Measurements from ENCODE around the gene STOML1.
"Not testable (repeated sequence)": the region's sequence is repeated elsewhere in the genome, so short reads cannot be mapped to it uniquely, and the experiment has no call there.

STOML1 gene

DNA sequence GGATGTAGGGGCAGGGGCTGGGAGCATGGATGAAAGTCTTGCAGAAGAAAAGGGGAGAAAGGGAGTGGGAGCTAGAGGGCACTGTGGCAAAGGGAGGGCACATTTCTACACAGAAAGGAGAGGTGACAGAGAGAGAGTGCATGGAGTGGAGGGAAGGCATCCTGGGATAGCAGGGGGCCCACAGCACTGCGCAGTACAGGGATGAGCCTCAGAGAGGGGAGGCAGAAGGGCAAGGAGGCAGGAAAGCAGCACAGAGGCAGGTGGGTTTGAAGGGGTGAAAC, 5.4 kb downstream of the STOML1 start:
- no peak for DNase-seq (ENCODE audit: low spot score)

DNA sequence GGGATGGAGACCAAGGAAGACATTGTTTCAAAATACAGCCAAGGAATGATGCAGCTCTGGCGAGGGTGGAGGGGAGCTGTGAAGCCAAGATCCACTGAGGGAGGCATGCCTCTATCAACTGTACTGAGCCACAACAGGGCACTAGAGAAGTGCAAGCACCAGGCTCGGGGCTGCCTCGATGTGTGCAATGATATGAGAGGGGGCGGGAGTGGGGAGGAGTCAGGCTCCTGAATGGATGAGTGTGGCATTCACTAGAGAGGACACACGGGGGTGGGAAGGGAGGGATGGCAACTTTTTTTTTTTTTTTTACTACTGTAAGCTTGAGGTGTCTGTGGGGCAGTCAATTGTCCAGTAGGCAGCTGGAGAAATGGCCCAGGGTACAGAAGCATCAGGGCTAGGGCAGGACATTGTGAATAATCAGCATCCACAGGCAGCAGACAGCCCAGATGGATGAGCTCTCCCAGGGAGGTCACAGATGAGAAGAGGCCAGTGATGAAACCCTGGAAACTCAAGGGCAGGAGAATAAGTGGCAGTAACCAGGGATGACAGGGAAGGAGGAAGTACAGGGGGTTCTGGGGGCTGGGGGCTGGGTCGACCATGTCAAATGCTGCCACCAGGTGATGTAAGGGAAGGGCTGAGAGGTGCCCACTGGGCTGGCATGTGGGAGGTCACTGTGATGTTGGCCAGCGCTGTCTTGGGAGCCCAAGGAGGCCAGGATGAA, 5.9 kb downstream of the STOML1 start:
- no peak for DNase-seq (ENCODE audit: low spot score)

DNA sequence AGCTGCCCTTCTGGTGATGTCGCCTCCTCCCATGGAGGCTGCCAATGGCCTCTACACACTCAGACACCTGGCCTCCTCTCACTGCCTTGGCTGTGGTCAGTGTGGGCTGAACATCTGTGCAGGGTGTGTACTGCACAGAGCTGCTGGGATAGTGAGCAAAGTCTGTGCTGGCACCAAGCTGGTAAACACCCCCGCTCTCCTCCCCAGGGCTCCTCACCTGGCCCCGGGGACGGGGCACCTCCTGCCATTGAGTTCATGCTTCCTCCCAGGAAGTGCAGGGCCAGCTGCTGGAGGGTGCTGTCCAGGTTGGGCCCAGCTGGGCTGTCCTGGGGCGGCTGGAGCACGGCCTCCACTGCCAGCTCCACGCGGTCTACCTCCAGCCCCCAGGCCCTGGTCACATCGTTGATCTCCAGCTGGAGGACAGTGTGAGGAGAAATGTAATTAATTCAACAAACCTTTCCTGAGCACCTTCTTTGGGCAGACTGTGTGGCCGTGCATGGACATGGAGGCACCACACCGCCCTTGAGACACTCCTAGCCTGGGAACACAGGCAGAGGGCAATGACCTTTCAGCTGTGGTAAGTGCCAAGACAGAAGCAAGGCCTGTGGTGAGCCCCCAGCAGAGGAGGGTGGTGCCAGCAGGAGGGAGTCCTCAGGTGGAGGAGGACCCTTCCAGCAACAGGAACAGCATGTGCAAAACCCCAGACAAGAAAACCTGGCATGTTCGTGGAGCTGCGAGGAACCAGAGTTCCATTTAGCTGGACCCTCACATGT, 6.8 kb downstream of the STOML1 start:
- no peak for DNase-seq (ENCODE audit: low spot score)

DNA sequence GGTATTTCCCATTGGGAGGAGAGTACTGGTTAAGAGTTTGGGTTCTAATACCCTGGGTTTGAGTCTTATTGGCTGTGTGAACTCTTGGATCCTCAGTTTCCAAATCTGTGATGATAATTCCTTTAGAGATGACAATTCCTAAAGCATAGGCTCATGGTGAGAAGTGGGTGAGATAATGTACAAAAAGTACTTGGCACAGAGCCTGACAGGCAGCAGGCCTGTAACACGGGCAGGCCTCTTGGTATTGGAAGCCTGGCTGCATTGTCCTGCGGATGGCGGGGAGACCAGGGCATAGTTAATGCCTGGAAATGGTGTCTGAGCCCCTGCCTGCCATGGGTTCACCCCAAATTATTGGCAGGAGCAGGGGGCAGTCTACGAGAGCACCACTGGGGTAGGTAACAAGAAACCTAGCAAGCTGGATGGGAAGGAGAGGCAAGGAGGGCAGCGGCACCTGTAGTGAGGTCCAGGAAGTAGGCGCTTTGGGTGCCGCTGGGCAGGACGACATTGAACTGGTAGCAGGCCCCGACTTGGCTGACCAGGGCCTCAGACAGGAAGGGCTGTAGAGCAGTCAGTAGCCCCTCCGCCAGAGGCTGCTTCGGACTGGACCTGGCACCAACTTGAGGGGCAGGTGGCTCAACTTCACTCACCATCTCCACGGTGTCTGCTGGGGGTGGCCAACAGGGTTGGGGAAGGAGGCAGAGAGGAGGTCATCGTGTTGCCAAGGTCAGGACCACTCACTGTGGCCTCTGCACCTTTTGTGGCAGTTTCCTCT, 7.7 kb downstream of the STOML1 start:
- DNase-seq (ENCODE audit: low spot score), result no peak

DNA sequence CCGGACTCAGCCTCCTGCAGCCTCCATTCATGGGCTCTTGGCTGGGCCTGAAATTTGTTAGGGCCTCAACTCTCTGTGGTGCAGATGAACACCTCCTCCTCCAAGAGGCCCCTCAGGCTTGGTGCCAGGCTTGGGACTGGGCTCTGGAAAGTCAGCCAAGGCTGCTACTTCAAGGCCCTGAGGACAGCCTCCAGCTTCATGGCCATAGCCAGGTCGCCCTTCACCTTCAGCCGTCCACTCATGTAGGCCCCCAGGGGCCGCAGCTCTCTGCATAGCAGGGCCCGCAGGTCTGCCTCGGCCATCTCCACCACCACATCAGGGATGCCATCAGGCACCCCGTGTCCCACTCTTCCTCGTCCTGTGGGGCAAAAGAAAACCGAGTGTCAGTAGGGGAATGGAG, 8.3 kb downstream of the STOML1 start:
- no peak for DNase-seq (ENCODE audit: low spot score)

DNA sequence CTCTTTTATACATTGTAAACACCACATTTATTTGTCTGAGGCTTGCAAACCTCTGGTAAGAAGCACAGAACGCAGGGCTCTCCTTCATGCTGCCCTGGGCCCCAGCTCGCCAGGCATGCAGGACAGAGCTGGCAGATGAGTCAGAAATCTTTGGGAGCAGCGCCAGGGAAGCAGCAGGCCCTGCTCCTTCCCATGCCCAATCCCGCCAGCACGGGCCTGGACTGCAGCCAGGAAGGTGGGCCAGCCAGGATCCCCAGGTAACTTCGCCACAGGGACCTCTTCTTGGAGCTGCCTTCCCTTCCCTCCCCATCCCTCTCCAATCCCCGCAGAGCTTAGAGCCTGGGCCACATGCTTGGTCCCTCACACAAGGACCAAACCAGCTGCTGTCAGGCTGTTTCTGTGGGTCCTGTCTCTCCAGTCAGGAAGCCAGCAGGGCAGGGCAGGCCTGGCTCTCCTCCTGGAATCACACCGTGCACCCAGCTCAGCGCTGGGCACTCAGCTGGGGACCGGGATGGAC, 8.8 kb downstream of the STOML1 start:
- no peak for DNase-seq (ENCODE audit: low spot score)

DNA sequence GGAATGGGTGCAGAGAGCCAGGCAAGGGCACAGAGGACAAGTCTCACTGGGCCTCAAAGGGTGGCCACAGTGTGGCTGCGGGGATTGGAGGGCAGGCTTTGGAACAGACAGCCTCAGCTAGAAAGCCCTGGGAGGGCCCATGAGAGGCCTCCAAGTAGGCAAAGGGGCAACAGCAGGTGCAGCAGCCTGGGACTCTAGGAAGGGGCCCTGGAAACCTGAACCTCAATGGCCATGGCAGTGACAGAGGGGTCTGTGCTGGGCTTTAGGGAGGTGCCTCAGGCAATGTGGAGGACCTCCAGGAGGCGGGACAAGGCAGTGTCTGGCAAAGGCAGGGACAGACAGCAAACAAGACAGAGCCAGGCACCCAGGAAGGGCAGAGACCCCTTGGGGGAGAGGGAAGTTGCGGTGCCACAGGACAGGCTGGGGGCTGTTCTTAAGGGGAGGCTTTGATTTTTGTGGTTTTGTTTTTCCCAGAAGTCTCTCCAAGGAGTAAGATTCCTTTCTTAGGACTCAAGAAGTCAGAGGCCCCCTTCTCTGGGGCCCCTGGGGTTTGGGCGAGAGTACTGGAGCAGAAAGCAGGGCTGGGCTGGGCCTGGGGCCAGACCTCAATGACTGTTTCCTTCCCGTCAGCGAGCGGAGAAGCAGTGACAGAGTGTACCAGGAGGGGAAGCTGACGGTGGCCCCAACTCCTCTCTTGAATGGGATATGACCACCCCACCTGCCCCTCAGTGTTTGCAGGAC, 9.7 kb downstream of the STOML1 start:
- no peak for DNase-seq (ENCODE audit: low spot score)

DNA sequence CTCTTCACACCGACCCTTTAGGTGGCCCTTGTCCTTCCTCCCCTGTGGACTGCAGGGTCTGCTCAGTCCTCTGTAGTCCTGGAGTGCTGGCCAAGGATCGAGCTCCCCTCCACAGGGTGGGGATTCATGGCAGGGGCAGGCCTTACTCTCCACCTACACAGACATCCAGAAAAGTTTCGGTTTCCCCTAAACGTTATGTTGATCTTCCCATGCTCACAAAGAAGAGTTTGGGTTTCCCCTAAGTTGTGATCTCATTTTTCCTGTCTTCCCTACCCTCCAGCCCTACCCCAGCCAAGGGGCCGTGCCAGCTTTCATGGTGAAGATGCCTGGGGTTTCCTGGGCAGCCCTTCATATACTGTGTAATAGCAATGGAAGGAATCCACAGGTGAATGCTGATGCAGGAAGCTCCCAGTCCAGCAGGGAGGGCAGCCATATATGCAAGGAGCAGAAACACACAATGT, 10.3 kb downstream of the STOML1 start:
- DNase-seq (ENCODE audit: low spot score), result no peak

DNA sequence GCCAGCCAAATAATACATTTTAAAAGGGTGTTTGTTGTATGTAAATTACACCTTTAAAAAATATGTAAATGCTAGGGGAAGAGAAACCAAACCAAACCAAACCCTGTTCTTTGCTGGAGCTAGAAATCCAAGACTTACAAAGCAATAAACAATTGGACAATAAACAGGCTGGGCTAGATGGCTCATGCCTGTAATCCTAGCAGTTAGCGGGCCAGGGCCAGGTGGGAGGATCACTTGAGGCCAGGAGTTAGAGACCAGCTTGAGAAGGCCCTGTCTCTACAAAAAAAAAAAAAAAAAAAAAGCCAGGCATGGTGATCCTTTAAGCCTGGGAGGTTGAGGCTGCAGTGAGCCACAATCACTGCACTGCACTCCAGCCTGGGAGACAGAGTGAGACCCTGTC, 12.5 kb downstream of the STOML1 start:
- no peak for DNase-seq (ENCODE audit: low spot score)

DNA sequence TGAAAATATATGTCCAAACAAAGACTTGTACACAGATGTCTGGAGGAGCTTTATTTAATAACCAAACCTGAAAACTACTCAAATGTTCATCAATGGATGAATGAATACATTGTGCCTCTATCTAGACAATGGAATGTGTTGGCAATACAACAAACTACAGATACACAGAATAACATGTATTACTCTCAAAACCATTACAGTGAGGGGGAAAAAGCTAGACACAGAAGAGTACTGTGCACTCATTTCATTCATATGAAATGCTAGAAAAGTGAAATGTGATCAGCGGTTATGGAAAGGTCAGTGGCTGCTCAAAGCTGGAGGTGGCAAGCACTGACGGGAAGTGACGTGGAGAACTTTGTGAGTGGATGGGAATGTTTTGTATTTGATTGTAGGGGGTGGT, 13.2 kb downstream of the STOML1 start:
- DNase-seq (ENCODE audit: low spot score), result no peak

DNA sequence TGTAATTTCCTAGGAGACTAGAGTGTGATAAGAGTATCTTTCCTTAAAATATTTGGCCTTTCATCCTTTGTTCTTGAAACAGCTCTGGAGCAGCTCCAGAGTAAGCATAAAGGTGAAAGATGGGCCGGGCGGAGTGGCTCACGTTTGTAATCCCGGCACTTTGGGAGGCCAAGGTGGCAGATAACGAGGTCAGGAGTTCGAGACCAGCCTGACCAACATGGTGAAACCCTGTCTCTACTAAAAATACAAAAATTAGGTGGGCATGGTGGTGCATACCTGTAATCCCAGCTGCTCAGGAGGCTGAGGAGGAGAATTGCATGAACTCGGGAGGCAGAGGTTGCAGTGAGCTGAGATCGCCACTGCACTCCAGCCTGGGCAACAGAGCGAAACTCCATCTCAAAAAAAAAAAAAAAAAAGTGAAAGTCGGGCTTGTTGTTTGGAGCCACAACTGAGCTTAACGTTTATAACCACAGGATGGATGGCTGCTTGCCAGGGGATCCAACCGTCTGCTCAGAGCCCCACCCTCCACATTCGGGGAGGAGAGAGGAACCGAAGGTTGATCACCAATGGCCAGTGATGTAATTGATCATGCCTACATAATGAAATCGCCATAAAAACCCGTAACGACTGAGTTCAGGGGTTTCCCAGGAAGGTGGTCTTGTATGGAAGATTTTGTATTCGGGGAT, 16.5 kb downstream of the STOML1 start:
- not testable (repeated sequence) for DNase-seq (ENCODE audit: low spot score)

DNA sequence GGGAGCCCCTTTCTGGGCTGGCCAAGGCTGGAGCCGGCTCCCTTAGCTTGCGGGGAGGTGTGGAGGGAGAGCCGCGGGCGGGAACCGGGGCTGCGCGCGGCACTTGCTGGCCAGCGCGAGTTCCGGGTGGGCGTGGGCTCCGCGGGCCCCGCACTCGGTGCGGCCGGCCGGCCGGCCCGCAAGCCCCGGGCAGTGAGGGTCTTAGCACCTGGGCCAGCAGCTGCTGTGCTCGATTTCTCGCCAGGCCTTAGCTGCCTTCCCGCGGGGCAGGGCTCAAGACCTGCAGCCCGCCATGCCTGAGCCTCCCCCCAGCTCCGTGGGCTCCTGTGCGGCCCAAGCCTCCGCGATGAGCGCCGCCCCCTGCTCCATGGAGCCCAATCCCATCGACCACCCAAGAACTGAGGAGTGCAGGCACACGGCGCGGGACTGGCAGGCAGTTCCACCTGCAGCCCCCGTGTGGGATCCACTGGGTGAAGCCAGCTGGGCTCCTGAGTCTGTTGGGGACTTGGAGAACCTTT, 18.4 kb downstream of the STOML1 start:
- not testable (repeated sequence) for DNase-seq (ENCODE audit: low spot score)

DNA sequence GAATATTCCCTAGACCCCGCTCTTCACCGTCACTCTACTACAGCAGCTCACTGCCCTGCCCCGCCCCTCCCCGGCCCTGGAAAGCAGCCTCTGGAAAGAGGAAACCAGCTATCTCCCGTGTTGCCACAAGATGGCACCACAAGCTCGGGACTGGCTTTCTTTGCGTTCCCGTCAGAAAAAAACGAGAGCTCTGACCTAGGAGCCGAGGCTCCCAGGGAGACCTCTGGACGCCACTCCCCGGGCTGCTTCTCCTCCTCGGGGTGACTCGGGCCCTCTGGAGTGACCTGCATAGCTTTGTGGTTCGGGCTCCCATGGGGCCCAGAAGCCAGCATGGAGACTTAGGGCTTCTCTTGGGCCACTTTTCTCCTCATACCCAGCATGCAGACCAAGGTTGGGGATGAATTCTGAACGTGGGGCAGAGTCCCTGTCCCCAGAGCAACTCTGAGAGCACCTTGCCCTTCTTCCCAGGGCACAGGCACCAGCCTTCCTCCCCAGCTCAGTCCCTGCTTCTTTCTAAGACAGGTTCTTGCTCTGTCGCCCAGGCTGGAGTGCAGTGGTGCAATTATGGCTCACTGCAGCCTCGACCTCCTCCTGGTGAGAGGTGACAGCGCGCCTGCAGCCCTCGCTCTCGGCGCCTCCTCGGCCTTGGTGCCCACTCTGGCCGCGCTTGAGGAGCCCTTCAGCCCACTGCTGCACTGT, 19.0 kb downstream of the STOML1 start:
- DNase-seq (ENCODE audit: low spot score), result peak; percentile 87

DNA sequence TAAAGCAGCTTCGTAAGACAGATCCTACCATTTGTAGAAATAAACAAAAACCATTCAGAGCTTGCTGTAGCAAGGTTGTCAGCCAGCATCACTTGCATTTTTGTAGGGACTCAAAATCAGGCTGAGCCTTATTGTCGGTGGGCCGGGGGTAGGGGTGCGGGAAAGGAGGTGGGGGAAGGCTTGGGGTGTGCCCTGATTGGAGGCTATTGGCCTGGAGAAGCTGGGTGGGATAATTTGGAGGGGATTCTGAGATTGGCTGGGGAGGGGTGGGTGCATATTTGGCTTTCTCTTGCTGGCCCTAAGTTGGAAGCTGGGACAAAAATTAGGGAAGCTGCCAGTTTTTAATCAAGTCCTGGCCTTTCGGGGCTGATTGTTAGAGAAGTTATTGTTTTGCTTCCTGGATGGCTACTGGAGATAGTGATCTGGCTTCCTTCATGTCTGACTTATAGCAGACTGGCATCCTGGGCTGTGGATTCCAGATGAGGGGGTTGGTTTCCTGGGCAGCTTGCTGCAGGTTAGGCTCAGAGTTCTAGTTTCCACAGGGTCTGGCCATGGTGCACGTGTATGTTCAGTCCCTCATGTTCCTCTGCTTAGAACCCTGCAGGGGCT, 22.8 kb downstream of the STOML1 start:
- DNase-seq (ENCODE audit: low spot score), result no peak

DNA sequence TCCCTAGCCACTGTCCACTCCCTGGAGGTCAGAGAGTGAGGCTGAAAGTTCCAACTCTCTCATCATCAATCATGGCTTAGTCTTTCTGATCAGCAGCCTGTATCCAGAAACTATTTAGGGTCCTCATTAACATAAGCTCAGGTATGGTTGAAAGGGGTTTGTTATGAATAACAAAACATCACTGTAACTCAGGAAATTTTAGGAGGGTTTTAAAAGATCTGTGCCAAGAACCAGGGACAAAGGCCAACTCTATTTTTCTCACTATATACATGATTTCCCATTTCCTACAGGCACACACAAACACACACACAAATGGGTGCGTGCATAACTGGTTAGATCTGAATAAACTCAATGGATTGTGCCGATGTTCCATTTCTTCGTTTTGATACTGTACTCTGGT, 23.6 kb downstream of the STOML1 start:
- no peak for DNase-seq (ENCODE audit: low spot score)

DNA sequence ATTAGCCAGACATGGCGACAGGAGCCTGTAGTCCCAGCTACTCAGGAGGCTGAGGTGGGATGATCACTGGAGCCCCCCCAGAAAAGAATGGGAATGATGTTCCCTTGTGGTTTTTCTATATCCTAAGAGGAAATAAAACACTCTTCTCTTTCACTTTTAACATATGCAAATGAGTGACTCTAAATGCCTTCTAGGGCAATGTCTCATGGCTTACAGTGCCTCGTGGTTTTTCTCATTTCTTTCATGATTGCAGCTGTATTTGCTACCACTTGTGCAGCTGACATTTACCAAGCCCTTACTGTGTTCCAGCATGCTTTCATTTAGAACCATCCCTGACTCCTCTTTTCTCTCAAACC, 26.4 kb downstream of the STOML1 start:
- DNase-seq (ENCODE audit: low spot score), result no peak

DNA sequence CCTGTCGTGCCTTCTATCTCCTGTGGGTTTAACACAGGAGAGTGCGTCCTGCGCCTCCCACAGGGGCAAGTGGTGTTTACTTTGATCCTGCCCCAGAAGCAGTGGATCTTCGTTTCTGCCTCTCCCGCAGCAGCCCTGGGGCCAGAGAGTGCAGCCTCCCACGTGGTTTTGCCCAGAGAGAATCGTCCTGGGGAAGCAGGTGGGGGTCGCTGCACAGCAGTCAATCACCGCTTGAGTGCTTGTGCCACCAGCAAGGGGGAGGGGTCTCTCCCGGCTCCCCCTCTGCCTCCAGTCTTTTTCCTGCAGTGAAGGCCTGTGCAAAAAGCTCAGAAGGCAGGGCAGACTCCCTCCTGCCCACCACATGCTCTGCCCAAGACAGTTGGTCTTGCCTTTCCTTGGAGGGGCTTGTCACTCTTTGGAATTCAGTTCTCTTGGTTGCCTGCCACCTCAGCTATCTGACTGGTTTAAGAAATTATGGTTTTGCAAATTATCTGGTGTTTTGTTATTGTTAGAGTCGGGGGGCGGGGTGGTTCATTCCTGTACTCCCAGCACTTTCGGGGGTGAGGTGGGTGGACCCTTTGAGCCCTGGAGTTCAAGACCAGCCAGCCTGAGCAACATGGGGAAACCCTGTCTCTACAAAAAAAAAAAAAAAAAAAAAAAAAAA, 26.9 kb downstream of the STOML1 start:
- no peak for DNase-seq (ENCODE audit: low spot score)

DNA sequence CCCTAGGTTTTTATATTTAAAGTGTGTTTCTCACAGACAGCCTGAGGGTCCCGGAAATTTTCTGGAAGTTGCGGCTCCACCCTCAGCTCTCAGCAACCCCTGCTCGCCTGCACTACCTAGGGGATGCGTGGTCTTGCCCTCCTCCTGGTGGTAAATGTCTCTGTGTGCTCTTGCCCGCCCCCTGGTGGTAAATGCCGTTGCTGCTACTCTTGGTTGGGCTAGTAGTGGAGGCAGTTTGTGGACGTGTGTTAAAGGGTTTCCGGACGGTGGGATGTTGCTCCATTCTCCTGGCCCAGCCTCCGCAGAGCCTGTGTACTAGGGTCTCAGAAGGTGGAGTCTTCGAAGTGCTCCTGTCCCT, 27.4 kb downstream of the STOML1 start:
- DNase-seq (ENCODE audit: low spot score), result peak; percentile 72

DNA sequence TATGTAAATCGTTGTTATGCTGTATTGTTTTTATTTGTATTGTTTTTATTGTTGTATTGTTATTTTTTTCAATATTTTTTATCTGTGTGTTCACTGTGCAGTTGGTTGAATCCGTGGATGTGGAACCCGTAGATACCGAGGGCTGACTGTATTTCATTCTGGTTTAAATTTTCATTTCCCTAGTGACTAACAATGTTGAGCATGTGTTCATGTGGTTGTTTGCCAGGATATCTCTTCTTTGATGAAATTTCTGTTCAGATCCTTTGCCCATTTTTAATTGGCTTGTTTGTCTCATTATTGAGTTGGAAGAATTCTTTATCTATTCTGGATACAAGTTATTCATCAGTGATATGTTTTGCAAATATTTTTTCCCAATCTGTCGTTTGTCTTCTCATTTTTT, 29.7 kb downstream of the STOML1 start:
- no peak for DNase-seq (ENCODE audit: low spot score)
